Mesodermal cell (in vitro differentiated cells): ENCODE results near the gene DACT2.
"Not testable (repeated sequence)": the region's sequence is repeated elsewhere in the genome, so short reads cannot be mapped to it uniquely, and the experiment has no call there.

Experiments used
- H3K27ac ChIP-seq: 2 replicates; pipeline ENCODE4 v1.7.0; 2013; ENCODE audit warnings: mild to moderate bottlenecking, low read depth, low read length, moderate library complexity; ENCODE audit not compliant: severe bottlenecking
- H3K36me3 ChIP-seq: 2 replicates; pipeline ENCODE4 v1.7.1; 2013; ENCODE audit warnings: mild to moderate bottlenecking, low read length, moderate library complexity; ENCODE audit not compliant: control insufficient read depth, insufficient read depth
- H3K4me1 ChIP-seq: one replicate; pipeline ENCODE4 v1.7.1; 2013; ENCODE audit warnings: mild to moderate bottlenecking, low read length; ENCODE audit not compliant: insufficient read depth, control insufficient read depth, poor library complexity, severe bottlenecking
- H3K4me3 ChIP-seq: 2 replicates; pipeline ENCODE4 v1.7.0; 2013; ENCODE audit warnings: low read length, control low read depth, mild to moderate bottlenecking; ENCODE audit not compliant: insufficient read depth, poor library complexity, severe bottlenecking; ENCODE audit errors: extremely low read depth
- H3K9me3 ChIP-seq: 2 replicates; pipeline ENCODE4 v1.7.1; 2013; ENCODE audit warnings: mild to moderate bottlenecking, low read length, moderate library complexity; ENCODE audit not compliant: control insufficient read depth
- WGBS, 2 experiments: methylation state at CpG; one replicate each; pipeline ENCODE4 v1.1.5; 2013; ENCODE audit warnings: missing lambda C conversion rate in 2 of 2; ENCODE audit not compliant: insufficient coverage in 2 of 2; 5-methylcytosine and 5-hydroxymethylcytosine counted together

The DACT2 gene

GRCh38 chr6:168322966-168323365 lies 3.4 kb upstream of the DACT2 start:
- no peak overlapping the region for H3K4me3 ChIP-seq

GRCh38 chr6:168320634-168321033 lies 1.1 kb upstream of the DACT2 start:
- H3K4me1 ChIP-seq = no peaks in the 10 kb centered on the region
- H3K36me3 ChIP-seq = no peaks in the 10 kb centered on the region
- no peak overlapping the region for H3K4me3 ChIP-seq
- WGBS, 2 experiments = 88 to 89% methylated on average over 9 of the region's 9 CpGs
- peaks cover 7% of the 10 kb centered on the region for H3K9me3 ChIP-seq
- H3K27ac ChIP-seq = no peak overlapping the region

More at GRCh38 chr6:168322966-168323365, 3.4 kb upstream of the DACT2 start:
- H3K9me3 ChIP-seq = peaks cover 7% of the 10 kb centered on the region
- H3K4me1 ChIP-seq = no peaks in the 10 kb centered on the region
- H3K27ac ChIP-seq = no peak overlapping the region
- H3K36me3 ChIP-seq = no peaks in the 10 kb centered on the region
- 78 to 83% methylated on average over 1 of the region's 2 CpGs for WGBS, 2 experiments

GRCh38 chr6:168318579-168319278 lies 848 bp downstream of the DACT2 start:
- WGBS, 2 experiments = 13 to 15% methylated on average over 26 to 30 of the region's 33 CpGs
- H3K4me3 ChIP-seq = peak overlapping the region; percentile 43
- peaks cover 3% of the 10 kb centered on the region for H3K4me1 ChIP-seq
- no peak overlapping the region for H3K27ac ChIP-seq
- H3K9me3 ChIP-seq = peaks cover 7% of the 10 kb centered on the region
- H3K36me3 ChIP-seq = no peaks in the 10 kb centered on the region

GRCh38 chr6:168318090-168318489 lies 1.5 kb downstream of the DACT2 start:
- Histone ChIP-seq H3K36me3 (no peaks in the 10 kb centered on the region), H3K27ac (no peak overlapping the region), H3K9me3 (peaks cover 7% of the 10 kb centered on the region), H3K4me3 (no peak overlapping the region), H3K4me1 (peaks cover 9% of the 10 kb centered on the region)
- WGBS, 2 experiments = 72 to 84% methylated on average over 7 to 8 of the region's 12 CpGs

GRCh38 chr6:168315596-168315995 lies 4.0 kb downstream of the DACT2 start:
- Histone ChIP-seq H3K4me3 (no peak overlapping the region), H3K36me3 (no peaks in the 10 kb centered on the region), H3K9me3 (no peaks in the 10 kb centered on the region), H3K4me1 (peaks cover 9% of the 10 kb centered on the region), H3K27ac (no peak overlapping the region)
- WGBS, 2 experiments = 74 to 92% methylated on average over 3 of the region's 5 CpGs

- peaks cover 9% of the 10 kb centered on the region for H3K4me1 ChIP-seq
- H3K36me3 ChIP-seq = no peaks in the 10 kb centered on the region
- WGBS, 2 experiments = 81 to 85% methylated on average over 10 of the region's 10 CpGs
- no peak overlapping the region for H3K27ac ChIP-seq
- H3K9me3 ChIP-seq = no peaks in the 10 kb centered on the region
- H3K4me3 ChIP-seq = no peak overlapping the region
Measured at GRCh38 chr6:168314948-168315347, 4.6 kb downstream of the DACT2 start.

- H3K4me1 ChIP-seq = peaks cover 9% of the 10 kb centered on the region
- H3K9me3 ChIP-seq = no peaks in the 10 kb centered on the region
- H3K4me3 ChIP-seq = no peak overlapping the region
- WGBS, 2 experiments = 87 to 89% methylated on average over 9 to 12 of the region's 12 CpGs
- no peaks in the 10 kb centered on the region for H3K36me3 ChIP-seq
- no peak overlapping the region for H3K27ac ChIP-seq
Measured at GRCh38 chr6:168314021-168314420, 5.6 kb downstream of the DACT2 start.

GRCh38 chr6:168313431-168314011 lies 6.1 kb downstream of the DACT2 start:
- H3K4me3 ChIP-seq = no peak overlapping the region
- H3K4me1 ChIP-seq = peaks cover 9% of the 10 kb centered on the region
- WGBS, 2 experiments = 50 to 57% methylated on average over 4 to 11 of the region's 15 CpGs
- H3K36me3 ChIP-seq = no peaks in the 10 kb centered on the region
- peak overlapping the region; percentile 30 for H3K27ac ChIP-seq
- no peaks in the 10 kb centered on the region for H3K9me3 ChIP-seq

GRCh38 chr6:168312125-168312507 lies 7.5 kb downstream of the DACT2 start:
- H3K27ac ChIP-seq, H3K4me1 ChIP-seq: not testable (repeated sequence)
- 96 to 97% methylated on average over 8 of the region's 8 CpGs for WGBS, 2 experiments

GRCh38 chr6:168311410-168312124 lies 8.0 kb downstream of the DACT2 start:
- H3K27ac ChIP-seq = no peak overlapping the region
- H3K4me3 ChIP-seq = no peak overlapping the region
- no peaks in the 10 kb centered on the region for H3K36me3 ChIP-seq
- peaks cover 9% of the 10 kb centered on the region for H3K4me1 ChIP-seq
- WGBS, 2 experiments = 94 to 98% methylated on average over 8 to 11 of the region's 11 CpGs
- no peaks in the 10 kb centered on the region for H3K9me3 ChIP-seq

More at GRCh38 chr6:168312125-168312507, 7.5 kb downstream of the DACT2 start:
- H3K9me3 ChIP-seq, H3K36me3 ChIP-seq, H3K4me3 ChIP-seq: not testable (repeated sequence)

GRCh38 chr6:168310945-168311344 lies 8.6 kb downstream of the DACT2 start:
- WGBS, 2 experiments = 93 to 95% methylated on average over 9 to 10 of the region's 10 CpGs
- H3K4me3 ChIP-seq = no peak overlapping the region

More at GRCh38 chr6:168310945-168311344, 8.6 kb downstream of the DACT2 start:
- H3K27ac ChIP-seq = no peak overlapping the region
- H3K9me3 ChIP-seq = no peaks in the 10 kb centered on the region
- H3K36me3 ChIP-seq = no peaks in the 10 kb centered on the region
- H3K4me1 ChIP-seq = peaks cover 9% of the 10 kb centered on the region
